Activated CD4-positive, alpha-beta T cell treated with anti-CD3 and anti-CD28 coated beads, Interleukin-10, Interleukin-2, amounts not matched to agents 100 ng/mL and 50 ng/mL, durations not matched to agents 16 hours and 8 hours (primary cell): ENCODE results near the gene NOTCH4.
A peak's percentile ranks its signal among the peaks of the same experiment; 100 is the strongest.
"Not testable (repeated sequence)": the region's sequence is repeated elsewhere in the genome, so short reads cannot be mapped to it uniquely, and the experiment has no call there.

Source experiments
- DNase-seq: peaks from one replicate; pipeline ENCODE4 v3.0.0-alpha.2; 2020

The NOTCH4 gene

GRCh38 chr6:32191696-32192607 is 31.9 kb downstream of the NOTCH4 start:
- DNase-seq = no peak

- DNase-seq = no peak
Observed at GRCh38 chr6:32190911-32191677, 32.8 kb downstream of the NOTCH4 start.

- DNase-seq = peak; percentile 92
Observed at GRCh38 chr6:32190054-32190851, 33.6 kb downstream of the NOTCH4 start, which contains the start of gene PBX2. TSS of gene PBX2 (minus strand) at chr6:32190202. CDS start at chr6:32189915, 287 bp downstream.

- DNase-seq = no peak
Observed at GRCh38 chr6:32189742-32190053, 34.2 kb downstream of the NOTCH4 start.

- no peak for DNase-seq
Observed at GRCh38 chr6:32189069-32189741, 34.7 kb downstream of the NOTCH4 start.

DNA sequence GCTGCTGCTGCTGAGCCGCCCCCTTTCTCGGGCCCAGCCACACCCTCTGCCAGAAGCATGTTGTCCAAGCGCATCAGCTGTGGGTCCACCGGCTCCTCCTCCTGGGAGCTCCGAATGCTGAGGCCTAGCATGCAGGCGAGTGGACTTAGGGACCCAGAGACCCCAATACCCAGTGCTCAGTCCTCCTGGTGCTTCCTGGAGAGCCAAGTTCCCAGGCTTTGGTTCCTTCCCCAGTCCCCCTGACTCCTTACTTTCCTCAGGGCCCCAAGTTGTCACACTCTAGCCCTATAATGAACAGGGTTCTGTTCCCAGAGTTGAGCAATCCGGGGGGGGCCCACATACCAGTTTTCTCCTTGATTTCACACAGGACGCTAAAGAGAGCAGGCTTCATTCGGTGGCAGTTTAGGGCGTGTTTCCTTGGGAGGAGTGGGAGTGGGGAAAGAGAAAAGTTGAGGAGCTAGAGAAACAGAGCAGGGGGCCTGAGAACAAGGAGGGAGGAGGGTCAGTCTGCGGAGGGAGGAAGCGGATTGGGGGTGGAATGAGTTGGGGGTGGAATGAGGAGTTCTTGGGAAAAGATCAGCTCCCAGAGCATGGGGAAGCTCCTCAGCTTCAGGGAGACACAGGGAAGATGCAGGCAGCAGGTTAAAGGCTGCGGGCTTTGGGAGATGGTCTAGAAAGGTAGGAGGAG is 35.3 kb downstream of the NOTCH4 start:
- DNase-seq = no peak

DNA sequence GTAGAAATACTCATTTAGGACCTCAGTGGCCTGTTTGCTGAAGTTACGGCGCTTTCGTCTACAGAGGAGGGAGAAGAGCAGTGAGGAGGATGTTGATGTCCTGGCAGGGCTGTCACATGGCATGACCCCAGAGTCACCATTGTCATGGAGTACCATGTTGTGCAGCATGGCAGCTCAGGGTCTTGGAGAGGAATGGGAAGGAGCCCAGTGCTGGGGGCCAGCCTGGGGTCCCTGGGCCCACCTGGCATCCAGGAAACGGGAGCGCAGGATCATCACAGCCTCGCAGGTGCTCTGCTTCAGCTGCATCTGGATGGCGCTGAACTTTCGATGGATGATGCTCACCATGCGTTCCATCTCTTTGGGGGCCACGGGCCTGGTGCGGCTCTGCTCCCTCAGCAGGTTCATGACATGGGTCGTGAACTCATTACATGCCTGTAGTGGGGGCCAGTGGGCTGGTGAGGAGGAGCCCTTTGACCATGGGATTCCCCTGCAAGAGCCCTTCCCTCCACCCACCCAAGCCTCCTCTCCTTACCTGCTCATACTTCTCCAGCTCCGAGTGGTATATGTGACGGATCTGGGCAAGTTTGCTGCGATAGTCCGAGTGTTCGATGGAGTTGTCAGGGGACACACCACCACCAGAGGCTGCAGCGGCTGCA is 36.0 kb downstream of the NOTCH4 start:
- not testable (repeated sequence) for DNase-seq

DNA sequence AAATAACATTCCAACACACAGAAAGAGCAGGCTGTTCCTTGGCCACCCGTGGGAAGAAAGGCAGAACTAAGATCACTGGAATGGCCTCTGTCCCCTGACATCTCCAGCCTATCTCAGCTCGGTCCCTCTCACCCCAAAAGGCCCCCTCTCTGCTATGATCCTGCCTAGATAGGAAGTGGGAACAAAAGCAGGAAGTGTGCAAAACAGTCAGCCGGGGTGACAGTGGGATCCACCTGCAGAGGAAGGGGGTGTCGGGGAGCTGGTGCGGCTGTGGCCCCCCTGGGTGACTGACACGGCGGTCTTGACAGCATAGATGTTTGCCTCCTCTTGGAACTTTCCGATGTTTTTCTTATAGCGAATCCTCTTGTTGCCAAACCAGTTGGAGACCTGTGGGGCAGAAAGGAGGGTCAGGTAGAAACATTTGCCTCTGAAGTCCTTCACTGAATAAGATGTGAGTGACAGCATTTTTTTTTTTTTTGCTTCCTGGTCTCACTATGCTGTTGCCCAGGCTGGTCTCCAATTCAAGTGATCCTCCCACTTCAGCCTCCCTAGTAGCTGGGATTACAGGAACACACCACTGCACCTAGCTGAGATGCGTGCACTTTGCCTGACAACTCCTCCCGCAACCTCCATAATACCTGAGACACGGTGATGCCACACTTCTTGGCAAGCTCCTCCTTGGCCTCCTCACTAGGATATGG is 36.7 kb downstream of the NOTCH4 start:
- DNase-seq = no peak

DNA sequence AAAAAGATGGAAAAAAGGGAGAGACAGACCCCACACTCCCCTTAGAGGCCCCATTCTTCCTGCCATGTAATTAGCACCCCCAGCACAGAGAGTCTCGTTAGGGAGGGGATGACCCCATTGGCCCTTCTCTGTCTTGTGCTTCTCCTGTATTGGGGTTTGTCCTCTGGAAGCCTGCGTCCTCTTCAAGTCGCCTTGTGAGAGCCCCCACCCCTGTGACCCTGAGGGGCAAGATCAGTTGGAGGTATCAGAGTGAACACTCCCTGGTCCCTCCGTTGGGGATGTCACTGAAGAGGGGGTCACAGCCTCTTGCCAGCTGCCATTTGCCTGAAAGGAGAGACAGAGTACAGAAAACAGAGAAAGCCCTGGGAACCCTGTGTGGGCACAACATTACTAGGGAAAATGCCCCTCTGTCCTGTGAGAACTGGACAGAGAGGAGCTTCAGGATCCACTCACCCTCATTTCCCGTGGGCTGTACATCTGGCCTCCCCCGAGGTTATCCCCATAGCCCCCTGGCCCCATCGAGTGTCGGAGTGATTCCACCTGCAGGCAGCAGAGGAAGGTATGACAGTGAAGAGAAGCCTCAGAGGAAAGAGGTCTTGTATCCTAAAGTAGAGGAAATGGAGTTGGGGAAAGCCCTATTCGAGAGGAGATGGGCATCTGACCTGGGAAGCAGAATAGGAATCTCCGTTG is 37.6 kb downstream of the NOTCH4 start:
- DNase-seq = not testable (repeated sequence)

GRCh38 chr6:32185681-32186131 is 38.2 kb downstream of the NOTCH4 start:
- peak; percentile 77 for DNase-seq

- DNase-seq = no peak
Observed at GRCh38 chr6:32184084-32184640, 39.7 kb downstream of the NOTCH4 start, which contains the start of gene AGER. TSS of gene AGER (minus strand) at chr6:32184253. CDS start at chr6:32184222, 31 bp downstream.

DNA sequence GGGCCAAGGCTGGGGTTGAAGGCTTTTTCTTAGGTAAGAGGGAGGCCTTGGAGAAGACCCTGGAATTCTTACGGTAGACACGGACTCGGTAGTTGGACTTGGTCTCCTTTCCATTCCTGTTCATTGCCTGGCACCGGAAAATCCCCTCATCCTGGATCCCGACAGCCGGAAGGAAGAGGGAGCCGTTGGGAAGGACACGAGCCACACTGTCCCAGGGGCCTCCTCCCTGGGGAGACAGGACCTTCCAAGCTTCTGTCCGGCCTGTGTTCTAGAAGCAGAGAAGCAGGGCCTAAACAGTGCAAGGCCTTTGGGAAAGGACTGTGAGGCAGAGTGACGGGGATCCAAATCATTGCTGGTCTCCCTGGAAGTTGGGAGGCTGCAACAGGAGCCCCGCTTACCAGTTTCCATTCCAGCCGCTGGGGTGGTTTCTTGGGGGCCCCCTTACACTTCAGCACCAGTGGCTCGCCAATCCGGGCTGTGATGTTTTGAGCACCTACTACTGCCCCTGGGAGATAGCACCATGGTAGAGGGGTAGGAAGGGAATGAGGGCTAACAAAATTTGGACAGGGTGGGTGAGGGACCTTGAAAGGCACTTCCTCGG is 40.3 kb downstream of the NOTCH4 start:
- DNase-seq = no peak

GRCh38 chr6:32183030-32183429 is 40.8 kb downstream of the NOTCH4 start:
- DNase-seq = no peak

DNA sequence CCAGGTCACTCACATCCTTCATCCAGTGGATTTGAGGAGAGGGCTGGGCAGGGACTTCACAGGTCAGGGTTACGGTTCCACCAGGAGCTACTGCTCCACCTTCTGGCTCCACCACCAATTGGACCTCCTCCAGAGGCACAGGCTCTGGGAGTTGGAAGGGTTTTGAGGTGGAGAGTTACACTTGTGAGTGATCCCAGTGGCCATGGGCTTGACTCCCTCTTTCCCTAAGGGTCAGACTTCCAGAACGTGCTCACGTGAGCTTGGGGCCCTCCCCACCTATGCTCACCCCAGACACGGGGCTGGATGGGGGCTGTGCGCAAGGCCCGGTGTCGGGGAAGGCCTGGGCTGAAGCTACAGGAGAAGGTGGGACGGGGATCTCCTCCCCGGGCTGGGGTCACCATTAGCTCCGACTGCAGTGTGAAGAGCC is 41.3 kb downstream of the NOTCH4 start:
- no peak for DNase-seq

DNA sequence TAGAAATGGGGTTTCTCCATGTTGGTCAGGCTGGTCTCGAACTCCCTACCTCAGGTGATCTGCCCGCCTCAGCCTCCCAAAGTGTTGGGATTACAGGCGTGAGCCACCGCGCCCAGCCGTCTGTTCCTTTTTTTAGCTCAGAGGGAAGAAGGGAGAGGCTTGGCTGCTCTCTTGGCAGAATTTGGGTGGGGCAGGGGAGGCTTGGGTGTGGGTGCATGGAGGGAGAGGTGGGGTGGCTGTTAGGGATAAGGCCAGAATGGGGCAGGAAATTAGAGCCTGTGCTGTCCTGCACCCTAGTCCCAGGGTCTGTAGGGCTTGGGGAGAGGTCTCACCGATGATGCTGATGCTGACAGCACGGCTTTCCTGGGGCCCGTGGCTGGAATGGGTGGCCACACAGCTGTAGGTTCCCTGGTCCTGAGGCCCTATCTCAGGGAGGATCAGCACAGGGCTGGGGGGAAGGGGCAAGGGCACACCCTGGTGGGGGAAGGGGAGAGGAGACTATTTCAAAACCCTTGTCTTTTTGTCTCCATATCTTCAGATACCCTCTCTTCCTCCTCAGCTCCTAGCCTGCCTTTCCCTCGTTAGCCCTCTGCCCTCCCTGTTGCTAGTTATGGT is 41.8 kb downstream of the NOTCH4 start:
- no peak for DNase-seq

- DNase-seq = no peak
Observed at GRCh38 chr6:32181148-32181702, 42.6 kb downstream of the NOTCH4 start.

DNA sequence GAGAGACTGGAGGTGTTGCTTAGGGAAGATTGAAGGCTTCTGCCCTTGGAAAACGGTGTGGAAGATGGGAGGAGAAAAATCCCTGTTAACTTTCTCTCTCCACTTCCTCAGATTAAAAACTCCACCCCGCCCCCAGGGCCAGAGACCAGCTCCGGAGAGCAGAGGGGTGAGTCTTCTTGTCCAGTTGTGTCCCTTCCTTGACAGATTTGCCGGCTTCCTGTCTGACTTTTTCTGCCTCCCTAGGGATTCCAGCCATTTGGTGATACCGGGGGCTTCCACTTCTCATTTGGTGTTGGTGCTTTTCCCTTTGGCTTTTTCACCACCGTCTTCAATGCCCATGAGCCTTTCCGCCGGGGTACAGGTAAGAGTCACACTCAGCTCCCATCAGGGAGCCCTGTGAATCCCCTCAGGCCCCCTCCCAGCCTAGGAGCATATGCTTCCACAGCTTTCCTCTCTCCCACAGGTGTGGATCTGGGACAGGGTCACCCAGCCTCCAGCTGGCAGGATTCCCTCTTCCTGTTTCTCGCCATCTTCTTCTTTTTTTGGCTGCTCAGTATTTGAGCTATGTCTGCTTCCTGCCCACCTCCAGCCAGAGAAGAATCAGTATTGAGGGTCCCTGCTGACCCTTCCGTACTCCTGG is 44.0 kb downstream of the NOTCH4 start:
- DNase-seq = no peak
